ENCODE measurements around the gene FOXD4L3. TPM values are rescaled to one million over a fixed set of nuclear protein-coding genes. Genes with fewer than 3 reads are reported as not detected.
"Not testable (repeated sequence)": the region's sequence is repeated elsewhere in the genome, so short reads cannot be mapped to it uniquely, and the experiment has no call there.

The FOXD4L3 gene
- total RNA-seq (2014; rRNA removed; shearing (Covaris generic)) = 0.04 TPM in 1 of 2 replicates, not detected in the other

- not testable (repeated sequence) for H3K4me3 ChIP-seq (ENCODE audit: insufficient read depth, low read depth, low read length); DNase-seq; H3K36me3 ChIP-seq (replicated peaks; ENCODE audit: control insufficient read depth, insufficient read depth, low read length); H3K27me3 ChIP-seq (ENCODE audit: control insufficient read depth, insufficient read depth, low read length)
Observed at GRCh38 chr9:68302567-68302966, at the start of gene FOXD4L3. FOXD4L3 (plus strand) TSS chr9:68302867; CDS start chr9:68302952, 85 bp downstream.

GRCh38 chr9:68281041-68281440, 21.6 kb upstream of the FOXD4L3 start:
- not testable (repeated sequence) for H3K36me3 ChIP-seq (replicated peaks; ENCODE audit: control insufficient read depth, insufficient read depth, low read length); H3K27me3 ChIP-seq (ENCODE audit: control insufficient read depth, insufficient read depth, low read length); H3K4me3 ChIP-seq (ENCODE audit: insufficient read depth, low read depth, low read length); DNase-seq

- H3K36me3 ChIP-seq (replicated peaks; ENCODE audit: control insufficient read depth, insufficient read depth, low read length); H3K4me3 ChIP-seq (ENCODE audit: insufficient read depth, low read depth, low read length); DNase-seq: not testable (repeated sequence)
- H3K27me3 ChIP-seq (ENCODE audit: control insufficient read depth, insufficient read depth, low read length) = peaks cover 13% of the 10 kb centered on the region
Observed at GRCh38 chr9:68303771-68304170, 1.1 kb downstream of the FOXD4L3 start.

- not testable (repeated sequence) for H3K36me3 ChIP-seq (replicated peaks; ENCODE audit: control insufficient read depth, insufficient read depth, low read length); DNase-seq; H3K4me3 ChIP-seq (ENCODE audit: insufficient read depth, low read depth, low read length)
- peaks cover 13% of the 10 kb centered on the region for H3K27me3 ChIP-seq (ENCODE audit: control insufficient read depth, insufficient read depth, low read length)
Observed at GRCh38 chr9:68304212-68304611, 1.5 kb downstream of the FOXD4L3 start.

GRCh38 chr9:68304777-68305176, 2.1 kb downstream of the FOXD4L3 start:
- H3K36me3 ChIP-seq (replicated peaks; ENCODE audit: control insufficient read depth, insufficient read depth, low read length); DNase-seq; H3K4me3 ChIP-seq (ENCODE audit: insufficient read depth, low read depth, low read length): not testable (repeated sequence)
- peaks cover 13% of the 10 kb centered on the region for H3K27me3 ChIP-seq (ENCODE audit: control insufficient read depth, insufficient read depth, low read length)

GRCh38 chr9:68305680-68306285, 3.1 kb downstream of the FOXD4L3 start:
- H3K27me3 ChIP-seq (ENCODE audit: control insufficient read depth, insufficient read depth, low read length) = peaks cover 13% of the 10 kb centered on the region
- H3K36me3 ChIP-seq (replicated peaks; ENCODE audit: control insufficient read depth, insufficient read depth, low read length); H3K4me3 ChIP-seq (ENCODE audit: insufficient read depth, low read depth, low read length); DNase-seq: not testable (repeated sequence)

- H3K4me3 ChIP-seq (ENCODE audit: insufficient read depth, low read depth, low read length); H3K36me3 ChIP-seq (replicated peaks; ENCODE audit: control insufficient read depth, insufficient read depth, low read length); DNase-seq: not testable (repeated sequence)
- peaks cover 13% of the 10 kb centered on the region for H3K27me3 ChIP-seq (ENCODE audit: control insufficient read depth, insufficient read depth, low read length)
Observed at GRCh38 chr9:68306391-68306964, 3.8 kb downstream of the FOXD4L3 start.

- H3K27me3 ChIP-seq (ENCODE audit: control insufficient read depth, insufficient read depth, low read length) = peaks cover 13% of the 10 kb centered on the region
- not testable (repeated sequence) for DNase-seq; H3K4me3 ChIP-seq (ENCODE audit: insufficient read depth, low read depth, low read length); H3K36me3 ChIP-seq (replicated peaks; ENCODE audit: control insufficient read depth, insufficient read depth, low read length)
Observed at GRCh38 chr9:68307127-68307526, 4.5 kb downstream of the FOXD4L3 start.

- H3K36me3 ChIP-seq (replicated peaks; ENCODE audit: control insufficient read depth, insufficient read depth, low read length); DNase-seq; H3K4me3 ChIP-seq (ENCODE audit: insufficient read depth, low read depth, low read length): not testable (repeated sequence)
- peaks cover 13% of the 10 kb centered on the region for H3K27me3 ChIP-seq (ENCODE audit: control insufficient read depth, insufficient read depth, low read length)
Observed at GRCh38 chr9:68307654-68308053, 5.0 kb downstream of the FOXD4L3 start.

GRCh38 chr9:68311208-68311607, 8.5 kb downstream of the FOXD4L3 start:
- H3K36me3 ChIP-seq (replicated peaks; ENCODE audit: control insufficient read depth, insufficient read depth, low read length); DNase-seq; H3K4me3 ChIP-seq (ENCODE audit: insufficient read depth, low read depth, low read length); H3K27me3 ChIP-seq (ENCODE audit: control insufficient read depth, insufficient read depth, low read length): not testable (repeated sequence)

- DNase-seq; H3K27me3 ChIP-seq (ENCODE audit: control insufficient read depth, insufficient read depth, low read length); H3K4me3 ChIP-seq (ENCODE audit: insufficient read depth, low read depth, low read length); H3K36me3 ChIP-seq (replicated peaks; ENCODE audit: control insufficient read depth, insufficient read depth, low read length): not testable (repeated sequence)
Observed at GRCh38 chr9:68318209-68318608, 15.5 kb downstream of the FOXD4L3 start.

GRCh38 chr9:68323749-68324148, 21.1 kb downstream of the FOXD4L3 start:
- DNase-seq; H3K4me3 ChIP-seq (ENCODE audit: insufficient read depth, low read depth, low read length); H3K27me3 ChIP-seq (ENCODE audit: control insufficient read depth, insufficient read depth, low read length); H3K36me3 ChIP-seq (replicated peaks; ENCODE audit: control insufficient read depth, insufficient read depth, low read length): not testable (repeated sequence)

- not testable (repeated sequence) for H3K27me3 ChIP-seq (ENCODE audit: control insufficient read depth, insufficient read depth, low read length); H3K4me3 ChIP-seq (ENCODE audit: insufficient read depth, low read depth, low read length); DNase-seq; H3K36me3 ChIP-seq (replicated peaks; ENCODE audit: control insufficient read depth, insufficient read depth, low read length)
Observed at GRCh38 chr9:68324518-68324917, 21.9 kb downstream of the FOXD4L3 start.

- H3K27me3 ChIP-seq (ENCODE audit: control insufficient read depth, insufficient read depth, low read length); DNase-seq; H3K36me3 ChIP-seq (replicated peaks; ENCODE audit: control insufficient read depth, insufficient read depth, low read length); H3K4me3 ChIP-seq (ENCODE audit: insufficient read depth, low read depth, low read length): not testable (repeated sequence)
Observed at GRCh38 chr9:68329106-68329505, 26.4 kb downstream of the FOXD4L3 start.

- H3K27me3 ChIP-seq (ENCODE audit: control insufficient read depth, insufficient read depth, low read length); H3K36me3 ChIP-seq (replicated peaks; ENCODE audit: control insufficient read depth, insufficient read depth, low read length); DNase-seq; H3K4me3 ChIP-seq (ENCODE audit: insufficient read depth, low read depth, low read length): not testable (repeated sequence)
Observed at GRCh38 chr9:68330531-68331173, 28.0 kb downstream of the FOXD4L3 start.
